DMS53 (cell line): Measurements from ENCODE around the gene LDHD.

ENCODE experiments used
- DNase-seq: peaks from one replicate; lab custom pipeline; 2025; lab: John Stamatoyannopoulos, UW

LDHD gene

GRCh38 chr16:75079346-75079926, 37.1 kb downstream of the LDHD start:
- DNase-seq, result no peak

DNA sequence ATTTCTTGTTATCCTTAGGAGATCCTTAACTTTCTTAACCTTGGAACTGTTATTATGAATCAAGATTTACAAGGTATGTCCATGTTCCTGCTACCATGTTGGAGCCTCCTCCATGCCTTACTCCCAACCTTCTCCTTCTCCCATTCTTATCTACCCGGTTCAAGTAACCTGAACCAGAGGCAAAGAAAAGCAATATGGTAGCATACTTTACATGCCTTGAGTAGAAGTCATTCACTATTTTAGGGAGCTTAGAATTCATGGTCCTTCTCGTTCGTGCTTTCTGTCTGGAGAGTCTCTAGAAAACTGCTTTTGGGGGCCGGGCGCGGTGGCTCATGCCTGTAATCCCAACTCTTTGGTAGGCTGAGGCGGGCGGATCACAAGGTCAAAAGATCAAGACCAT, 37.7 kb downstream of the LDHD start:
- no peak for DNase-seq

DNA sequence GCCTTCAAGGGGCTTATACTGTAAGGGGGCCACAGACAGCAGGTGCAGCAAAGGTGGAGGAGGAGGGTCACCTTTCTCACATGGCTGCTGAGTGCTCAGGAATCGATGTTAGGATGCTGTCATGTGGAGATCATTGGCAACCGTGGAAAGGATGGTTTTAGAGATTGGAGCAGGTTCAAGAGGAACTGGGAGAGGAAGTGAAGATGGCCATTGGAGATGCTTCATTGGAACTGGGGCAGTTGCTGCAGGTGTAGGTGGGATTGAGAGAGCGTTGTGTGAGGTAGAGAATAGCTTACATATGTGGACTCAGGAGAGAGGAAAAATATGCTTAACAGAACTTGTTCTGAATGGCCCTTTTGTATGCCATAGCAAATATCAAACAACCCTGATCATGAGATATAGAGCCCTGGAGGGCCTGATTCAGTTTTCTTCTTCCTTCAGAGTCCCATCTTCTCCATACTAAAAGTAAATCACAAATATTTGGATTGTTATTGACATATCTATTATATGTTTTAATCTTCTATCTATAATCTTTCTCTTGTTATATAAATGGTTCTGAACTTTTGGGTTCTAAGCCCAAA, 40.8 kb downstream of the LDHD start:
- DNase-seq, result no peak

GRCh38 chr16:75074920-75075687, 41.5 kb downstream of the LDHD start:
- DNase-seq, result no peak

DNA sequence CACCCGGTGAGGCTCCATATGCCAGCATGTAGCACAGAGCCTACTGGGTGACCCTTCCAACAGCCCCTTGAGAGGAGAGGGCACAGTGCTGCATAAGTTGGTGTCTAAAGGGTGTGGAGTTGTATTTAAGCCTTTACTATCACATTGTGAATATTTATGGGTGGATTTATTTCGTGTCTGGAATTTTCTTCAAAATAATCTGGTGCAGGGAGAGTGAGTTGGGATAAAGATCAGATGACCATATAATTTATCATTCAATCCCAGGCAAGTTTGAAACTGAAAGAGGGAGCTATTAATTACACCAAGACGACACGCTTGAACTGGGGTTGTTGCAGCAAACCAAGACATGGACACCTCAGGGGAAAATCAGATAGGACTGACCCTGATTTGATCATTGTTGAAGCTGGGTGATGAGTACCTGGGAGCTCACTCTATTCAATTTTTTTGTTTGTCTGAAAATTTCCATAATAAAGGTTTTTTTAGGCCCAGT, 42.2 kb downstream of the LDHD start:
- no peak for DNase-seq

GRCh38 chr16:75073545-75074303, 42.9 kb downstream of the LDHD start:
- no peak for DNase-seq

DNA sequence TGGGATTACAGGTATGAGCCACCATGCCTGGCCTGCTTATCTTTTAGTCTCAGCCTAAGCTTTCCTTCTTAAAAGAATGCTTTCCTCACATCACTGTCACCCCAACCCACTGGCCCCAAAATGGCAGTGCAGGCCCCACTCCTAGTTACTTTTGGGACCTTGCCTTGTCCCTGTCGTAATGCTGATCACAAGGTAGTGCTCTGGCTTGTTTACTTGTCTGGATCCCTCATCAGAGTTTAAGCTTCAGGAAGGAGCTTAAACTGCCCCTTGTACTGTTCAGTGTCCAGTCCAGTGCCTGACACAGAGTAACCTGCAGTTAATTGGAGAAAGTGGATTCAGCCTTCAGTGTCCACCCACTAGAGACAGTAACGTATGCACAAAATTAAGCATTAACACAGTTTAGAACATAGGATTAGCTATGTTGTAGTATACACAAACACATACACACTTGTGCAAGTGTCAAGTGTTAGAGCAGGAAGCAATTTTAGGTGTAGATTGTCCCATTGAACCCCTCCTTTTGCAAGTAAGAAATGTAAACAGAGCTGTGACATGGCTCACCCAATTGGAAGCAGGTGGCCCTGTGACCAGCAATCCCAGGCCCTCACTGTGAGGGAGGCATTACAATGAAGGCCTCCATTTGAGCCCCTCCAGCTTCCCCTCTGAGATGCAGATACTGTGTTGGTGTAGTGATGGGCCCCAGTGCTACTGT, 44.2 kb downstream of the LDHD start:
- peak; percentile 41 for DNase-seq

DNA sequence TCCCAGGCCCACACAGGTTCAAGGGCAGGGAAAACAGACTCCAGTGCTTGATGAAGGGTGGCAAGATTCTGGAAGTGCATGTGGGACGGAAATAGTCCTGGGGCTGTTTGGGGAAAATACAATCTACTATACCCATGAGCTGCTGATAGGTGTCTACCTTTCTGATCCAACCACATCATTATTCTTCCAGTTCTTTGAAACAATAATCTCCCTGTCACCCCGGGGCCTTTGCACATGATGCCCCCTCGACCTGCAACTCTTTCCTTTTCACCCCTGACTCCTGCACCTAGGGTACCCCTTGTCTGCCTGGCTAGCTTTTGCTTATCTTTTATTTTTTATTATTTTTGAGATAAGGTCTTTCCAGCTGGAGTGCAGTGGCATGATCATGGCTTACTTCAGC, 45.0 kb downstream of the LDHD start:
- DNase-seq, result no peak

GRCh38 chr16:75070012-75070841, 46.4 kb downstream of the LDHD start:
- no peak for DNase-seq

GRCh38 chr16:75068085-75069031, 48.2 kb downstream of the LDHD start:
- no peak for DNase-seq

- DNase-seq, result no peak
Measured at GRCh38 chr16:75066861-75067447, 49.6 kb downstream of the LDHD start.

DNA sequence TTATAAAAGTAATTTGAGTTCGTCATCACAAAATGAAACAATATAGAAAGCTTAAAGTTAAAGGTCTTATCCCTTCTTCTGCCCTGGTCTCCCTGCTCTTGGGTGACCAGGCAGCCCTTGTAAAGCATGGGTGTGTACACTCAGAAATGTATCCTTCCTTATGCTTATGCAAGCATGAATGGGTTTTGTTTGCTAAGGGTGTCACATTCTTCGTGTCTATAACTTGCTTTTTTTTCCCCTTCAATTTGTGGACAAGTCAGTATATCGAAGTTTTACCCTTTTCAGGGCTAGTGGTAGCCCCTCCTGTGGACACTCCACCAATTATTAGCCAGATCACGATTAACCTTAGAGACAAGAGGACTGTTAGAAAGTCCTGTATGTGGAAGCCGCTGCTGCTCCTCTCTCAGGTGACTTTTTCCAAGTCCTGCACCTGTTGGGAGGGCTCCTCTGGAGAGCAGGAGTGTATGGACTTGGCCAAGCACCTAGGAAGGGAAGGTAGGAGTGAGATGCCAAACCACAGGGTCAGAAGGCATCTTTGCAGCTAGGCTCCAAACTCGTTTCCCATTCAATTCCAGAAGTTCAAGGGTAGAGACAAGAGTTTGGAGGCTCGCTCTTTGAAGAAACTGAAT, 50.9 kb downstream of the LDHD start:
- DNase-seq, result peak; percentile 60

DNA sequence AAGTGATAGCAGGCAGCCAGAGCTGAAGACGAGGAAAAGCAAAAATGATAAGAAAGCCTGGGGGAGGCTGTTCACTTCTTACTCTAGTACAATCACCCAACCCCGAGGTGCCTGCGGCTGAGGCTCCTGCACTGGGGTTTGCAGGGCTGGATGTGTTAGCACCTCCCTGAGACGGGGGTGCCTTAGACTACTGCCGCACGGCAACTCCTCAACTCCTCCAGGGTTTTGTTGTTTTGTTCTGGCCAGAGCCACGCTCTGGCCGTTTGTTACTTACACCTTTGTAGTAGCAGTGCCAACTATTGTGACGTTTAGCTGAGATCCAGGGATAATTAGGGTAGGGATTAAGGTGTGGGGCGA, 51.5 kb downstream of the LDHD start:
- DNase-seq, result peak; percentile 45

- DNase-seq, result peak; percentile 89
Measured at GRCh38 chr16:75064403-75065148, 52.0 kb downstream of the LDHD start.

- DNase-seq, result no peak
Measured at GRCh38 chr16:75063549-75064088, 53.0 kb downstream of the LDHD start.

DNA sequence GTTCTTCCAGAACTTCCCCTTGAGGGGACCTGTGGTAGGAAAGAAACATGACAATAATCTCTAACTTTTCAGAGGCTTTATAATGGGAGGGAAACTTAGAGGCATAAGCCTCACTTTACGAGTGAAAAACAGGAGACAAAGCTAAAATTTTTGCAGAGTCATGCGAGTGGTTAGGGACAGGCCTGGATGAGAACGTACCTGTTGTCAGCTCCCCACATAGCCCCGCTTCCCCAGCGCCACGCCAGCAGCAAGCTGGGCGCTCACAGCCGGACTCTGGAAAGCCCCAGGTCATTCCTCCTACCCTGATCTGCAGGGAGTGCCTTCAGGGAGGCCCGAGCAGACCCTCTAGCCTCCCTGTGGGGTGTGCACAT, 53.6 kb downstream of the LDHD start:
- no peak for DNase-seq

- DNase-seq, result no peak
Measured at GRCh38 chr16:75062135-75062975, 54.2 kb downstream of the LDHD start.
